Hematopoietic multipotent progenitor cell (in vitro differentiated cells): ENCODE measurements around the gene NIT1. TPM values are rescaled to one million over a fixed set of nuclear protein-coding genes. Genes with fewer than 3 reads are reported as not detected.

Experiments
- small RNA-seq: library from RNA; depleted of rRNA; stranded (forward); fragments of <200 nt; gene quantifications from one replicate; pipeline ENCODE3, GENCODE V24; 2012
- total RNA-seq: library from RNA; depleted of rRNA; stranded (reverse); fragments of >200 nt; gene quantifications from one replicate; pipeline ENCODE4 v1.2.3, GENCODE V29; 2012

The NIT1 gene
- total RNA-seq, 1 donor = 53.3 TPM

Small RNA genes within 50 kb of the gene (small RNA-seq; reads per million reads assigned to genes)
- not detected for gene RF01225

Other genes starting within 250 kb of the NIT1 start
- not detected for gene ITLN1, start 232.9 kb upstream of the NIT1 start, total RNA-seq
- not detected for gene ITLN2, start 163.3 kb upstream of the NIT1 start, total RNA-seq
- 98.0 TPM for gene F11R, start 97.0 kb upstream of the NIT1 start, total RNA-seq
- gene TSTD1, start 79.1 kb upstream of the NIT1 start, total RNA-seq = 76.2 TPM
- 134 TPM for gene USF1, start 72.1 kb upstream of the NIT1 start, total RNA-seq
- gene ARHGAP30, start 48.2 kb upstream of the NIT1 start, total RNA-seq = 94.5 TPM
- gene NECTIN4, start 28.5 kb upstream of the NIT1 start, total RNA-seq = under 0.01 TPM
- gene KLHDC9, start 19.7 kb upstream of the NIT1 start, total RNA-seq = 2.4 TPM
- 21.8 TPM for gene PFDN2, start 68 bp upstream of the NIT1 start, total RNA-seq
- gene DEDD, start 14.6 kb downstream of the NIT1 start, total RNA-seq = 59.2 TPM
- 173 TPM for gene UFC1, start 35.9 kb downstream of the NIT1 start, total RNA-seq
- 21.8 TPM for gene USP21, start 41.4 kb downstream of the NIT1 start, total RNA-seq
- 29.9 TPM for gene PPOX, start 48.3 kb downstream of the NIT1 start, total RNA-seq
- gene B4GALT3, start 59.4 kb downstream of the NIT1 start, total RNA-seq = 28.5 TPM
- under 0.01 TPM for gene ADAMTS4, start 80.9 kb downstream of the NIT1 start, total RNA-seq
- gene NDUFS2, start 84.3 kb downstream of the NIT1 start, total RNA-seq = 106 TPM
- 5.1 TPM for gene FCER1G, start 97.2 kb downstream of the NIT1 start, total RNA-seq
- gene APOA2, start 105.5 kb downstream of the NIT1 start, total RNA-seq = not detected
- 21.5 TPM for gene TOMM40L, start 108.0 kb downstream of the NIT1 start, total RNA-seq
- gene NR1I3, start 120.1 kb downstream of the NIT1 start, total RNA-seq = not detected
- 0.81 TPM for gene PCP4L1, start 140.6 kb downstream of the NIT1 start, total RNA-seq
- 3.5 TPM for gene MPZ, start 191.9 kb downstream of the NIT1 start, total RNA-seq
- 32.6 TPM for gene SDHC, start 196.3 kb downstream of the NIT1 start, total RNA-seq
- gene CFAP126, start 249.8 kb downstream of the NIT1 start, total RNA-seq = 1.3 TPM